H9 (cell line): Measurements from ENCODE around the gene GFM1. TPM values are rescaled to one million over a fixed set of nuclear protein-coding genes. Genes with fewer than 3 reads are reported as not detected.

Experiments
- DNase-seq: peaks from one replicate; pipeline ENCODE4 v3.0.0-alpha.2; 2017
- H2AFZ ChIP-seq: one replicate; pipeline ENCODE4 v1.6.1; 2013; ENCODE audit warnings: mild to moderate bottlenecking, low read length, control low read depth, moderate library complexity
- H2AK5ac ChIP-seq: 2 replicates; pipeline ENCODE4 v1.6.1; 2013; ENCODE audit warnings: low read length, control low read depth, mixed read lengths; ENCODE audit not compliant: insufficient read length
- H2BK120ac ChIP-seq: one replicate; pipeline ENCODE4 v1.6.1; 2013; ENCODE audit warnings: low read depth, mild to moderate bottlenecking, low read length, control low read depth, inconsistent platforms; ENCODE audit not compliant: poor library complexity, severe bottlenecking
- H2BK12ac ChIP-seq: 2 replicates; pipeline ENCODE4 v1.6.1; 2013; ENCODE audit warnings: low read length, control low read depth, mixed read lengths, low read depth; ENCODE audit not compliant: insufficient read length
- H2BK15ac ChIP-seq: 2 replicates; pipeline ENCODE4 v1.6.1; 2013; ENCODE audit warnings: low read depth, low read length, control low read depth
- H2BK20ac ChIP-seq: one replicate; pipeline ENCODE4 v1.6.1; 2013; ENCODE audit warnings: low read depth, mild to moderate bottlenecking, low read length, control low read depth, inconsistent platforms; ENCODE audit not compliant: poor library complexity, severe bottlenecking
- H2BK5ac ChIP-seq: 2 replicates; pipeline ENCODE4 v1.6.1; 2013; ENCODE audit warnings: low read length, control low read depth, mixed read lengths; ENCODE audit not compliant: insufficient read length
- H3K14ac ChIP-seq: 2 replicates; pipeline ENCODE4 v1.6.1; 2013; ENCODE audit warnings: low read length, control low read depth; ENCODE audit not compliant: insufficient read depth
- H3K18ac ChIP-seq: 2 replicates; pipeline ENCODE4 v1.6.1; 2013; ENCODE audit warnings: low read depth, mild to moderate bottlenecking, mixed read lengths, low read length, control low read depth; ENCODE audit not compliant: insufficient read length
- H3K23ac ChIP-seq: 2 replicates; pipeline ENCODE4 v1.6.1; 2013; ENCODE audit warnings: low read length, control low read depth, mixed read lengths, low read depth; ENCODE audit not compliant: insufficient read length
- H3K23me2 ChIP-seq: 2 replicates; pipeline ENCODE4 v1.6.1; 2013; ENCODE audit warnings: low read depth, mild to moderate bottlenecking, mixed read lengths, low read length, control low read depth; ENCODE audit not compliant: insufficient read length, poor library complexity, severe bottlenecking
- H3K27ac ChIP-seq: 2 replicates; pipeline ENCODE4 v1.5.1; 2013; ENCODE audit warnings: low read length, control low read depth, mixed read lengths, low read depth; ENCODE audit not compliant: insufficient read length
- H3K27me3 ChIP-seq: 2 replicates; pipeline ENCODE4 v1.6.1; 2013; ENCODE audit warnings: low read length, control low read depth, inconsistent platforms; ENCODE audit not compliant: insufficient read depth
- H3K4ac ChIP-seq: 2 replicates; pipeline ENCODE4 v1.6.1; 2013; ENCODE audit warnings: low read depth, mild to moderate bottlenecking, control low read depth, inconsistent platforms, low read length, moderate library complexity
- H3K4me1 ChIP-seq: 2 replicates; pipeline ENCODE4 v1.6.1; 2013; ENCODE audit warnings: low read length, control low read depth, inconsistent platforms; ENCODE audit not compliant: insufficient read depth
- H3K4me2 ChIP-seq: 2 replicates; pipeline ENCODE4 v1.6.1; 2013; ENCODE audit warnings: low read length, control low read depth, mixed read lengths; ENCODE audit not compliant: insufficient read length, insufficient read depth
- H3K56ac ChIP-seq: 2 replicates; pipeline ENCODE4 v1.6.1; 2013; ENCODE audit warnings: low read depth, mild to moderate bottlenecking, mixed read lengths, low read length, control low read depth; ENCODE audit not compliant: insufficient read length
- H3K79me1 ChIP-seq: 2 replicates; pipeline ENCODE4 v1.6.1; 2013; ENCODE audit warnings: low read depth, mild to moderate bottlenecking, moderate library complexity, low read length, control low read depth, inconsistent platforms; ENCODE audit not compliant: insufficient read depth, poor library complexity, severe bottlenecking
- H3K79me2 ChIP-seq: 2 replicates; pipeline ENCODE4 v1.6.1; 2013; ENCODE audit warnings: low read length, control low read depth, inconsistent platforms; ENCODE audit not compliant: insufficient read depth
- H3K9ac ChIP-seq: 2 replicates; pipeline ENCODE4 v1.6.1; 2013; ENCODE audit warnings: low read length, control low read depth, mixed read lengths; ENCODE audit not compliant: insufficient read length; ENCODE audit errors: extremely low read depth
- H3K9me3 ChIP-seq: one replicate; pipeline ENCODE4 v1.6.1; 2013; ENCODE audit warnings: low read depth, low read length, inconsistent platforms; ENCODE audit not compliant: control insufficient read depth
- H3T11ph ChIP-seq: one replicate; pipeline ENCODE4 v1.6.1; 2013; ENCODE audit warnings: mild to moderate bottlenecking, low read length, control low read depth, inconsistent platforms
- H4K20me1 ChIP-seq: one replicate; pipeline ENCODE4 v1.6.1; 2013; ENCODE audit not compliant: control insufficient read depth, insufficient read length, insufficient read depth
- H4K5ac ChIP-seq: 2 replicates; pipeline ENCODE4 v1.6.1; 2013; ENCODE audit warnings: low read depth, mild to moderate bottlenecking, mixed read lengths, low read length, control low read depth; ENCODE audit not compliant: insufficient read length
- H4K8ac ChIP-seq: replicated peaks from 2 replicates; pipeline ENCODE4 v1.6.1; 2013; ENCODE audit warnings: low read length, control low read depth, mixed read lengths, low read depth; ENCODE audit not compliant: insufficient read length
- H4K91ac ChIP-seq: 2 replicates; pipeline ENCODE4 v1.6.1; 2013; ENCODE audit warnings: low read depth, mild to moderate bottlenecking, moderate library complexity, mixed read lengths, low read length, control low read depth; ENCODE audit not compliant: insufficient read length
- H3K27ac Mint-ChIP-seq, 3 experiments: 2 replicates in 2 of 3; 3 replicates in 1 of 3; pipeline ENCODE4 v1.8.0; 2020 to 2021; ENCODE audit warnings: mixed read lengths in 3 of 3, mild to moderate bottlenecking in 1 of 3, moderate library complexity in 1 of 3
- H3K27me3 Mint-ChIP-seq: 2 replicates; pipeline ENCODE4 v1.8.0; 2021; ENCODE audit warnings: low read depth, mild to moderate bottlenecking, moderate library complexity, mixed read lengths
- H3K36me3 Mint-ChIP-seq, 3 experiments: 2 replicates in 2 of 3; 3 replicates in 1 of 3; pipeline ENCODE4 v1.8.0; 2020 to 2021; ENCODE audit warnings: low read depth in 3 of 3, mixed read lengths in 3 of 3; ENCODE audit not compliant: insufficient read depth in 1 of 3
- H3K4me1 Mint-ChIP-seq, 2 experiments: 2 replicates each; pipeline ENCODE4 v1.8.0; 2020; ENCODE audit warnings: mixed read lengths in 2 of 2
- H3K4me3 Mint-ChIP-seq, 2 experiments: 2 replicates in 1 of 2; 3 replicates in 1 of 2; pipeline ENCODE4 v1.8.0; 2020 to 2021; ENCODE audit warnings: mild to moderate bottlenecking in 2 of 2, mixed read lengths in 2 of 2, moderate library complexity in 1 of 2
- H3K9me3 Mint-ChIP-seq, 2 experiments: 2 replicates in 1 of 2; 3 replicates in 1 of 2; pipeline ENCODE4 v1.8.0; 2020; ENCODE audit warnings: mild to moderate bottlenecking in 2 of 2, mixed read lengths in 2 of 2, moderate library complexity in 1 of 2
- WGBS: extraction: QIAGEN DNeasy Blood & Tissue Kit; methylation state at CpG from one replicate; pipeline ENCODE4 v1.1.7; 2013; ENCODE audit warnings: missing lambda C conversion rate, low lambda C conversion rate, mixed read lengths; ENCODE audit not compliant: insufficient read length; ENCODE audit errors: extremely low coverage; 5-methylcytosine and 5-hydroxymethylcytosine counted together
- total RNA-seq: library from RNA; stranded (reverse); gene quantifications from 2 replicates; pipeline ENCODE4 v1.2.1, GENCODE V29; 2021
- TF ChIP-seq, protein P1 (sequence below): fragments of 200-600 bp; sonication (generic); conservative IDR thresholded peaks from 3 replicates; pipeline ENCODE4 v1.8.0; 2021; ENCODE audit warnings: antibody characterized with exemption, mild to moderate bottlenecking

The GFM1 gene
- total RNA-seq, 1 experiment from 2014 or later, result 47.1 TPM

DNA sequence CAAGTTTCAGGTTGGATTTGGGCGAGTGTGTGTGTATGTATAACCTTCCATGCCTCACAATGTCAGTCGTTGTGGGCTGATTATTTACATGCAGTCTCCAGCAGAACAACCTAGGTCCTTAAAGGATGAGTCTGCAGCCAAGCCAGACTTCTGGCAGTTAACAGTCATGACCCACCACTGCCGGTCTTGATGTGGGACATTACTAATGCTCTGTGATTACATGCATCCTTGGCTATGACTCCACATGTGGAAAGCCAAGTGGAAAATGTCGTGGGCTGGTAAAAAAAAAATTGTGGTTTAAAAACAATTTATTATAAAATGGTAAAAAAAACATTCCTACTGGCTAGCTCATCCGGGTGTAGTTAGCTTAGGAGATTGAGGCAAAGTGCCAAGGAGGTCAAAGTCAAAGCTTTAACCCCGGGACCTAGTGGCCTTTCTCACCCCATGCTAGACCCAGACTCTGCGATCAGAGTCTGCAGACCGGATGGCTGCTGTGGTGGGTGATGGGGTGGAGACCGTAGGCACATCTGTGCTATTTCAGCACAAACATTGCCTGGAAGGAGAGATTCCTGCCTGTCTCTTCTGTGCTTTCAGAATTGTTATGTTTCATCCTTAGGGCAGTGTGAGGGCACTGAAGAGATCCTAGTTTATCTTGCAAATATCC lies 81.2 kb downstream of the GFM1 start:
- H3K4me2 ChIP-seq, result no peak overlapping the region
- H3K27ac ChIP-seq, result no peak overlapping the region
- H3K4ac ChIP-seq, result no peak overlapping the region
- no peaks in the 10 kb centered on the region for H4K20me1 ChIP-seq
- H2AK5ac ChIP-seq, result no peak overlapping the region
- H3K27me3 ChIP-seq, result no peaks in the 10 kb centered on the region
- H3K56ac ChIP-seq, result no peak overlapping the region
- no peaks in the 10 kb centered on the region for H3K79me2 ChIP-seq
- no peak overlapping the region for H2BK120ac ChIP-seq
- H4K91ac ChIP-seq, result no peak overlapping the region
- Mint-ChIP-seq H3K27me3 (peaks cover 6% of the 10 kb centered on the region), H3K27ac (no peak overlapping the region; a peak in 1 of 7 replicates), H3K36me3 (peaks cover 2 to 10% (median 9%) of the 10 kb centered on the region in 3 experiments), H3K4me3 (no peak overlapping the region), H3K4me1 (peaks cover 0 to 15% of the 10 kb centered on the region in 2 experiments; a peak in 3 of 4 replicates), H3K9me3 (no peaks in the 10 kb centered on the region)
- no peak overlapping the region for H2BK15ac ChIP-seq
- no peak overlapping the region for H3K14ac ChIP-seq
- H2BK12ac ChIP-seq, result no peak overlapping the region
- H2BK20ac ChIP-seq, result no peak overlapping the region
- DNase-seq, result no peak
- H2AFZ ChIP-seq, result no peak overlapping the region
- no peak overlapping the region for H3K23ac ChIP-seq
- TF ChIP-seq, protein P1, sequence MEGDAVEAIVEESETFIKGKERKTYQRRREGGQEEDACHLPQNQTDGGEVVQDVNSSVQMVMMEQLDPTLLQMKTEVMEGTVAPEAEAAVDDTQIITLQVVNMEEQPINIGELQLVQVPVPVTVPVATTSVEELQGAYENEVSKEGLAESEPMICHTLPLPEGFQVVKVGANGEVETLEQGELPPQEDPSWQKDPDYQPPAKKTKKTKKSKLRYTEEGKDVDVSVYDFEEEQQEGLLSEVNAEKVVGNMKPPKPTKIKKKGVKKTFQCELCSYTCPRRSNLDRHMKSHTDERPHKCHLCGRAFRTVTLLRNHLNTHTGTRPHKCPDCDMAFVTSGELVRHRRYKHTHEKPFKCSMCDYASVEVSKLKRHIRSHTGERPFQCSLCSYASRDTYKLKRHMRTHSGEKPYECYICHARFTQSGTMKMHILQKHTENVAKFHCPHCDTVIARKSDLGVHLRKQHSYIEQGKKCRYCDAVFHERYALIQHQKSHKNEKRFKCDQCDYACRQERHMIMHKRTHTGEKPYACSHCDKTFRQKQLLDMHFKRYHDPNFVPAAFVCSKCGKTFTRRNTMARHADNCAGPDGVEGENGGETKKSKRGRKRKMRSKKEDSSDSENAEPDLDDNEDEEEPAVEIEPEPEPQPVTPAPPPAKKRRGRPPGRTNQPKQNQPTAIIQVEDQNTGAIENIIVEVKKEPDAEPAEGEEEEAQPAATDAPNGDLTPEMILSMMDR, result no peak
- H2BK5ac ChIP-seq, result no peak overlapping the region
- no peaks in the 10 kb centered on the region for H3K9me3 ChIP-seq
- no peak overlapping the region for H3K9ac ChIP-seq
- no peaks in the 10 kb centered on the region; the same call in 1 of the 2 replicates for H3K4me1 ChIP-seq
- H4K5ac ChIP-seq, result no peak overlapping the region
- no peak overlapping the region for H4K8ac ChIP-seq
- no CpG with 5 or more reads among the region's 9 CpGs for WGBS
- H3T11ph ChIP-seq, result no peak overlapping the region
- no peaks in the 10 kb centered on the region for H3K23me2 ChIP-seq
- no peaks in the 10 kb centered on the region for H3K79me1 ChIP-seq
- H3K18ac ChIP-seq, result no peak overlapping the region
